Right ventricle myocardium superior (tissue), 1 donor: Measurements from ENCODE around the gene IDS. TPM values are rescaled to one million over a fixed set of nuclear protein-coding genes. Genes with fewer than 3 reads are reported as not detected.
"Not testable (repeated sequence)": the region's sequence is repeated elsewhere in the genome, so short reads cannot be mapped to it uniquely, and the experiment has no call there.

Source experiments
- ATAC-seq: fragments of 200-7000 bp; cut with Tn5 transposase; one replicate; pipeline ENCODE4 v1.9.1; 2020; ENCODE audit warnings: mild to moderate bottlenecking; ENCODE audit not compliant: poor library complexity
- DNase-seq: peaks from one replicate; pipeline ENCODE4 v3.0.0-alpha.2; 2020
- intact Hi-C: fragments of 100-400 bp; cut with DNase I; formaldehyde crosslinking; loops from one replicate; pipeline ENCODE4 v1.11.2; 2022
- long read RNA-seq: library from polyadenylated mRNA; unstranded; transcript quantifications from one replicate; pipeline ENCODE4 v2.0.0, GENCODE V29; 2021
- total RNA-seq: library from RNA; stranded (reverse); fragmentation: NEBNext Ultra II Directional; extraction: Animal tissue kit (Norgen Biotek cat#: 25700); gene quantifications from one replicate; pipeline ENCODE4 v1.2.1, GENCODE V29; 2021
- donor health status: DM: no; HTN: yes; CAD: no; lungs with severe emphysema.

The IDS gene, protein sequence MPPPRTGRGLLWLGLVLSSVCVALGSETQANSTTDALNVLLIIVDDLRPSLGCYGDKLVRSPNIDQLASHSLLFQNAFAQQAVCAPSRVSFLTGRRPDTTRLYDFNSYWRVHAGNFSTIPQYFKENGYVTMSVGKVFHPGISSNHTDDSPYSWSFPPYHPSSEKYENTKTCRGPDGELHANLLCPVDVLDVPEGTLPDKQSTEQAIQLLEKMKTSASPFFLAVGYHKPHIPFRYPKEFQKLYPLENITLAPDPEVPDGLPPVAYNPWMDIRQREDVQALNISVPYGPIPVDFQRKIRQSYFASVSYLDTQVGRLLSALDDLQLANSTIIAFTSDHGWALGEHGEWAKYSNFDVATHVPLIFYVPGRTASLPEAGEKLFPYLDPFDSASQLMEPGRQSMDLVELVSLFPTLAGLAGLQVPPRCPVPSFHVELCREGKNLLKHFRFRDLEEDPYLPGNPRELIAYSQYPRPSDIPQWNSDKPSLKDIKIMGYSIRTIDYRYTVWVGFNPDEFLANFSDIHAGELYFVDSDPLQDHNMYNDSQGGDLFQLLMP
- 75.9 TPM for total RNA-seq
- long read RNA-seq, full-length matches to known transcripts = 23 of 125 reads
- long read RNA-seq, partial matches to known transcripts = 10 of 125 reads
- long read RNA-seq, other reads (novel, unspliced or antisense) = 92 of 125 reads

DNA sequence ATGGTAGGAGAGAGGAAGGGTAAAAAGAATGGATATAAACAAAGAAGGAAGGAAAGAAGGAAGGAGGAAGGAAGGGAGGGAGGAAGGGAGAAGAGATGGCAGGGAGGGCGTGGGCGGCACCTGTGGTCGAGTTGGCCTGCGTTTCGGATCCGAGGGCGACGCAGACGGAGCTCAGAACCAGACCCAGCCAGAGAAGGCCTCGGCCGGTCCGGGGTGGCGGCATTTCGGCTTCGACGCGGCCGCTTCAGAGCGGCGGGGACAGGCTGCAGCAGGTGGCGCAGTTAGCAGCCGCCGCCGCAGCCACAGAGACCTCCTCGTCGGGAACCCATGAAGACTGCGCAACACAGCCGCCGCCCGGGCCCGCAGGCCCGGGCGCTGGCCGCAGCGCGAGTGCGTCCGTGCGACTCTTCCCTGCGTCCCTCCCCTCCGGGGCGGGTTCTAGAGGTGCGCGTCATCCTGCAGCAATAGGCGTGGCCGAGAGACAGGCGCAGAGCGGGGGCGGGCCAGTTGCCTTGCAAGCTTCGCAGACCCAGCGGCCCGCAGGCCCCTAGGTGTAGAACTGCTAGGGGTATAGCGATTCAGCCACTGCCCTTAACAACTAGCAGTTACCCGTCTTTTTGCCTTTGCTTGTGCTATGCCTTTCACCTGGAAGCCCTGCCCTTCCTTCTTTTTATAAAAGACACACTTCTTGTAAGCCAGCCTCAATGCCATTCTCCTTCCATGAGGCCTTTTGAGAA is at the start of gene IDS:
IDS (minus strand) TSS at position 392 of the 737 bp plus-strand sequence; CDS start at position 223, 169 bp downstream.
- ATAC-seq (peak; percentile 97), DNase-seq (peak; percentile 95)
- intact Hi-C loops = no loop called here

DNA sequence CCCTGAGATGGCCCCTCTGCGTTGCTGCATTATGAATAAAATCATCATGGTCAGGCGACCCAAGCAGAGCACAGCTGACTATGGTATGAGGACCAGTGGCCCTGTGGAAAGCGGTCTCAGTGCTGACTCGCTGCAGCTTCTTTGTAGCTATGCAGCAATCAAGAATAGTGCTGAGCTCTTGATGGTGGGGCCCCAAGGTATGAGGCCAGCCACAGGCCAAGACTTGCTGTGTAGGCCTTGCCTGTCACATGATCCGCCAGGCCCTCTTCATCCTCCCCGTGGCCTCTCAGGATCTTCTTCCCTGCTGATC is 46.8 kb upstream of the IDS start:
- ATAC-seq, intact Hi-C loops, DNase-seq: not testable (repeated sequence)

DNA sequence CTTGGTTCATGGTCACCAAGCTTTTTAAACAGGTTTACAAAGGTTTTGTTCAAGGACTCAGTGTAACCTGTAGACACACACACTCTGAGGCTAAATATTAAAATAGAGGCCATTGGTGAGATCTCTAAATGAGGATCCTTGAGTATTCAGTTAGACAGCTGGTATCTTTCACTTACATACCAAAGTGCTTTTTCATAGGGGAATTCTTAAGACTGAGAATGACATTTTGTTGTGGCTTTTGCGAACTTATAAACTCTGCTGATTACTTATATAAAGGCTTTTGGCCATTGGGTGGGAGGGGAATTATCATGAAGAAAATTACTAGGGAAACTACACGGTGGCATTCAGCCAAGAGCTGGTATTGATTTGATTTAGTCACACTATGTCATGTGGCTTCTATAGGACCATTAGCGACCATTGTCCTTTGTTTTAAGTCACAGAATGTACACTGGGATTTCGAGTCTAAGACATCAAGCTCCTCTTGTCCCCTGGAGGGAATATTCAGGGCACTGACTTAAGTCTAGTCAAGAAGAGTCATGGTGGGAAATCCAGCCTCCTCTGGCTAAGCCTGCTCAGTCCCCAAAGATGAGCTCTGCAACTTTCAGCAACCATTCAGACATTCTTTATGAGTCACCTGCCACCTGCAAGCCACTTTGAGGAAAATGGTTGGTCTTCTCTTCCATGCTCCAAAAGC is 46.3 kb upstream of the IDS start:
- DNase-seq, intact Hi-C loops, ATAC-seq: not testable (repeated sequence)

DNA sequence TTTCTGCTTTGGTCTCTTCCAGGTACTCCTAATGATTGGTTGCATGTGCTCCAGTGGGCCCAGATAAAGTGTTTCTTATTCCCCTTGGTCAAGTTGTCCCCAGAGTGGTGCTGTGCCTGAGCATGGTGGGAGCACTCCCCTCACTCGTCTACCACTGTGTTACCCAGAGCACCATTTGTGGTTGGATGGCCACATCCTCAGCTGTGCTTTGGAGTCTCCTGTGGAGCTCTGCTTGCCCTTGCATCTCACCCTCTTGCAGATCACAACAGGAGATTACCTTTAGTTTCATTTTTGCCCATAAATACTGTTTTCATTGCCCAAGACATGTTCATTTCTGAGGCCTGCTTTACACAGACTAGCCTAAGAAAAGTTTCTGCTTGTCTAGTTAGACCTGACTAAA is 45.3 kb upstream of the IDS start:
- DNase-seq, intact Hi-C loops, ATAC-seq: not testable (repeated sequence)

DNA sequence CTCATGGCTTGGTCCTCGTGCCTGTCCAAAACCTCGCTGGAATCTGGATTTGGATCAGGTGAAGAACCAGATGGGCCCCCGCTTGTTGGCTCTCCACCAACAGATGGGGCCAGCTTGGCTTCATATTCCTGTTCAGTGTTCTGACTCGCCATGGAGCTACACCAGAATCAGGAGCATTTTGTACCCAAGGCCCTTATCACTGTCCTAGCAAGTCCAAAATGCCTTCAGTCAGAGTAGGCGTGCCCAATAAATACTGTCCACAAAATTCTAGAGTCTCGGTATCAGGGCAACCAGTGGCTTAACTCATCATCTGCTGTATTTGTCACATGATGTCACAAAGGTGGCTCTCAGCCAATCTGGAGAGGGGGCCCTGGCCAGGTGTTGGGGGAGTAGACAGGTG is 44.6 kb upstream of the IDS start, which contains the start of gene HSFX3:
HSFX3 (minus strand) TSS at position 224 of the 400 bp plus-strand sequence; CDS start at position 152, 72 bp downstream.
- ATAC-seq, intact Hi-C loops, DNase-seq: not testable (repeated sequence)

DNA sequence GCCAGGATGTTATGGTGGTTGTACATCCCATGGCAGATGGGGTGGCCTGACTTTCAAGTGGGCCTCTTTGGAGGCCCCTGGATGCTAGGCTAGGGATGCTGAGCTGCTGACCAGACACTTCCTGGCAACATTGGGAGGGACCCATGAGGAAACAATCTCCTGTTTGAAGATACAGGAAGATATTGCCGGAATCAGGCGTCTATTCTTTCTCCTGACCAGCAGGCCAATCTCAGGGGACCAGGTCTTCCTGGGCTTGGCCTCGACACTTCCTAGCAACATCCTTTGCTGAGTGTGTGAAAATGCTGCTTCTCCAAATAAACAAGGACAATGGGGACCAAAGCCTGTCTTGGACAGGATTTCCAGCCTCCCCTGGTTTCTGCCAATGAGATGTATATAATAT is 42.7 kb upstream of the IDS start:
- DNase-seq, ATAC-seq, intact Hi-C loops: not testable (repeated sequence)

DNA sequence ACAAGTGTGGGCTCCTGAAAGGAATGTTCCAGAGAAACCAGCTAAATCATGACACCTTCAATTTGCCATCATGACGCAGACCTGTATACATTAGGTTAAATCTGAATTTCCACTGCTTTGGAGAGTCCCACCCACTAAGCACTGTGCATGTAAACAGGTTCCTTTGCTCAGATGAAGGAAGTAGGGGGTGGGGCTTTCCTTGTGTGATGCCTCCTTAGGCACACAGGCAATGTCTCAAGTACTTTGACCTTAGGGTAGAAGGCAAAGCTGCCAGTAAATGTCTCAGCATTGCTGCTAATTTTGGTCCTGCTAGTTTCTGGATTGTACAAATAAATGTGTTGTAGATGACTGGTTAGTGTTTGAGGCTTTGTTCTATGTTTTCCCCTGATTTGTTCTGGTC is 41.9 kb upstream of the IDS start:
- DNase-seq, intact Hi-C loops, ATAC-seq: not testable (repeated sequence)

DNA sequence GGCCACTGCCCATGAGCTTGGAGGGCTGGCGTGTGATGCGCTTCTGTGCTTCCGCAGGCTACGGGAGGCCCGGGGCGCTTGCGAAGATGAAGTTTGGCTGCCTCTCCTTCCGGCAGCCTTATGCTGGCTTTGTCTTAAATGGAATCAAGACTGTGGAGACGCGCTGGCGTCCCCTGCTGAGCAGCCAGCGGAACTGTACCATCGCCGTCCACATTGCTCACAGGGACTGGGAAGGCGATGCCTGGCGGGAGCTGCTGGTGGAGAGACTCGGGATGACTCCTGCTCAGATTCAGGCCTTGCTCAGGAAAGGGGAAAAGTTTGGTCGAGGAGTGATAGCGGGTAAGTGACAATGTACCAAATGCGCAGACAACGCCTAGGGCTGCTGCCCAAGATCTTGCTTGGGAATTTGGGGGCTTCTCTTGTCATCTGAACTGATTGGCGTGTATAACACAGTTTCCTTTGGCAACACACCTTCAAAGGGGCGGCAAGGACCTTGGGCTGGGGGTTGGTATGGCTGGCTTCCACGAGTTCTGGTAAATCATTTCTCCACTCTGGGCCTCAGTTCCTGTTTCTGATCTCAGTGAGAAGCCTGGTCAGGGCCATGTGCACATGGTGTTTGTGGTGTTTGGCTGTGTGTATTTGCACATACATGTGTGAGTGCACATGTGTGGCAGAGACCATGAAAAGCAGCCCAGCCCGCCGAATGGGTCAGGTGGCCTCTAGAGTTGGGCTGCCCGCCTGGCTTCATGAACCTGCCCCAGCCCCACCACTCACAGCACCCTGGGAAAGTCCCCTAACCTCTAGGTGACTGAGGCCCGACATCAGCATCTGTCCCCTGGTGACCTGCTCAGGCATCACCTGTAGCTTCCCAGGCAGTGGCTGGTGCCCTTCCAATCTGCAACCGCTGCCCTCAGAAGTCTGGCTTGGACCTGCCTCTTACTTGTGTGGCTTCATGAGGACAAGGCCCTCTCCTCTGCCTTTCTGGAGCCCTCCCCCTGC is 40.7 kb upstream of the IDS start:
- DNase-seq, ATAC-seq, intact Hi-C loops: not testable (repeated sequence)

DNA sequence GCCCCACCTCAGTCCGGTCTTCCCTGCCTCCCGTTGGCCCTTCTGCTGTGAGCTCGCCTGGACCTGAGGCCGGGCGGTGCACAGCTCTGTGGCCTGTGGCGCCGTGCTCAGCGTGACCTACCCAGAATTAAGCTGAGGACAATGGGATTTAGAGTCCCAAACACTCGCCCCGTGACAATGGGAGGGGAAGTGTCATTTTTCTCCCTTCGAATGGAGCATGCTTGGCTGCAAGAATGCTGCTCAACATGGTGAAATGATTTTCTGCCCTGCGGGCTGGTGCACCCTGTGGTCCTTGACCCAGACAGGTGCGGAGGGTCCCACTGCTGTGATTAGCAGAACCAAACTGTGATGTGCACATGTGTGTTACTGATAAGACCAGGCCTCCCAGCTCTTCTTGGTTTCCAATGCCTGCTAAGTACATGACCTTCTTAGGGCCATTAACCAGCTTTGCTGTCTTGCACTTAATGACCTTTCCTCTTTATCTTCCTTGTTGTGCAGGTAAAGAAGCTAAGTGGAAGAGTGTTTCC is 36.5 kb upstream of the IDS start:
- intact Hi-C loops = no loop called here
- ATAC-seq (no peak), DNase-seq (no peak)

DNA sequence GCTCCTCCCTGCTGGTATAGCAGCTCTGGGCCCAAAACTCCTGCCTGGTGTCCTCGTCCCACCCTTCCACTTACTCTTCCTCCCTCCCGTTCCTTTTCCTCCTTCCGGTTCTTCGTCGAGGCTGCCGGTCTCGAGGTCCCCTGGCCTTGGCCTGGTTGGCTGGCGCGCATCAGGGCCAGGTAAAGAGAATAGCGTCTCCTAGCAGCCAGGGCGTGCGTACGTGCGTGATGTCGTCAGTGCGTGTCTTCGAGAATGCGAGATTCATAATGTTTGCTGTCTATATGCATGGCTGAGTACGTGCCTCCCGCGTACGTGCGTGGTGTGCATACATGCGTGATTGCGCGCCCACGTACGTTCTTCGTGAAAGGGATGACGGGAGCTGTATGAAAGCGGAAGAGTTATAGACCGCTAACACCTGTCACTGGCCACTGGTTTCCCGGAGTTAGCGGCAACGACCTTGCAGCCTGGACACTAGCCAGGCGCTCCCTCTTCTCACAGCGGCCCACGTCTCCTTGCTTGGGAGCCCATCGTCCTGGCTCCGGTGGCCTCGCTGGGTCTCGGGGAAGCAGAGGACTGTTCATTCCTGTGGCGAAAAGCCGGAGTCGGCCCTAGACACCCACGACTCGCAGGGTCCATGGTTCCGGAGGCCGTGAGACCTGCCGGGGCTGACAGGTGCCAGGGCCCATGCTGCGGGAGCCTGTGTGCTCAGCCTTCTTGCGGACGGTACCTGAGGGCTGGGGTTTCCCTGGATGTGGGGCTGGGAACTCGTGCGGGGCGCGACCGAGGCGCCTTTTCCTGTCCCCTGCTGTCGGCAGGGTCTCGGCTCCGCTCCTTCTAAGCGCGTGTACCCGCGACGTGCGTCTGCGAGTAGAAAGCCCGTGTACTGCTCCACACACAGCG is 35.8 kb upstream of the IDS start, which contains the start of gene EOLA1:
EOLA1 (plus strand) TSS at position 392 of the 900 bp plus-strand sequence. CDS start 4,619 bp downstream, outside the sequence.
- intact Hi-C loops = no loop called here
- peak; percentile 68 for ATAC-seq
- peak; percentile 93 for DNase-seq

DNA sequence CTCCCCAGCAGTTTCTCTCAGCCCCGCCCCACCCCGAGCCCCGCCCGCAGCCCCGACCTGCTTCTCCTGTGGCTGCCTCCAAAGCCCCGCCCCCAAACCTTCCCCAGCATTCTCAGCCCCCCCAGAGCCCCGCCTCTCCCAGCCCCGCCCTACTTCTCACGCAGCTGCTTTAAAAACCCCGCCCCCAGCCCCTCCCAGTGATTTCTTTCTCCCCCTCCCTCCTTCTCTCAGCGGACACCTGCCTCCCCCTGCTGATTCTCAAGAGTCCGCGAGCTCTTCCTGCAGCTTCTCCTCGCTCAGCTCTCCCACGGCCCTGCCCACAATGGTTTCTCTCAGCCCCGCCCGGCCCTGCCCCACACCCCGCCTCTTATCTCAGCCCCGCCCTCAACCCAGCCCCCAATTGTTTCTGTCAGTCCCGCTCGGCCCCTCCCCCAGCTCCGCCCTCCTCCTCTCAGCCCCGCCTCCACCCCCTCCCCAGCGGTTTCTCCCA is 35.1 kb upstream of the IDS start:
- ATAC-seq = peak; percentile 86
- intact Hi-C loops = no loop called here
- peak; percentile 94 for DNase-seq

DNA sequence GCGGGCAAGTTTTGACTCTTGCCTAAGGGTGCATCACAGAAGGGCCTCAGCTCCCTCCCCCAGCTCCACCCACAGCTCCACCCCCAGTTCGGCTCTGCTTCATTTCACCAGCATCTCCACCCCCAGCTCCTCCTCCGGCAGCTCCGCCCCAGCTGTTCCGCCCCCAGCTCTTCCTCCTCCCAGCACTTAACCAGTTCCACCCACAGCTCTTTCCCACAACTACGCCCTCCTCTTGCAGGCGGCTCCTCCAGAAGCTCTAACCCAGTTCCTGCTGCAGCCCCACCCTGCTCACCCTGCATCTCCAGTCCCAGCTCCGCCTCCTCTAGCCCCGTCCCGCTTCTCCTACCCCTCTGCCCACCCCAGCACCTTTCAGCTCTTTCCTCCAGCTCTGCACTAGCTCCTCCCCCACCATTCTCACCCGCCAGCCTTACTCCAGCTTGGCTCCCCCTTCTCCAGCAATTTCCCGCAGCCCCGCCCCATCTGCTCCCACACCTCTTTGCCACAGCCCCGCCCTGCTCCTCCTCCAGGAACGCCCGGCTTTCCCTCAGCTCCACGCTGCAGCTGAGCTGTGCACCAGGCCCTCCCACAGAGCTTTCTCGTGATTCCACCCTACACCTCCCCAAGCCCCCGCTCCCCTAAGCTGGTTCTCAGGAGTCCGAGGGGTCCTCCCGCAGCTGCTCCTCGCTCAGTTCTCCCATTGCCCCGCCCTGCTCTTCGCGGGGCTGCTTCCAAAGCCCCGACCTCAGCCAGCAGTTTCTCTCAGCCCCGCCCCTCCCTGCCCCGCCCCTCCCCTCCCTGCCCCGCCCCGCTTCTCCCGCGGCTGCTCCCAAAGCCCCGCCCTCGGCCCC is 34.4 kb upstream of the IDS start:
- peak; percentile 71 for ATAC-seq
- intact Hi-C loops = no loop called here

DNA sequence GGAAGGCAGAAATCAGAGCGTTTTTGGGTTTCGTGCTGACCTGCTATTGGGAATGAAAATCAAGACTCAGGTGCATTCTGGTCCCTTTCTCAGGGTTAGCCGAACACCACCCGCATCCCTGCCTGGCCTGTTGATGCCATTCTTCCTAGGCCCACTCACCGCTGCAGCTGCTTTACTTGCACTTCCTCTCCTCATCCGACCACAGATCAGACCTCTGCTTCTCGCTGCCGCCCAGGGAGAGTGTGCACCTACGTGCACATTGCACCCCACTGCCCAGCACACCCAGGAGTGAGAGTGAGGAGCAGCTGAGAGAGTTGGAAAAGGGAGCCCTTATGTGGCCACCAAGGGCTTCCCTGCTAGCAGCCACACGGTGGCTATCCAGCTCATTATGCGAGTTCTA is 32.4 kb upstream of the IDS start:
- intact Hi-C loops, ATAC-seq, DNase-seq: not testable (repeated sequence)

More for the DNA sequence above, 34.4 kb upstream of the IDS start:
- DNase-seq = peak; percentile 92

DNA sequence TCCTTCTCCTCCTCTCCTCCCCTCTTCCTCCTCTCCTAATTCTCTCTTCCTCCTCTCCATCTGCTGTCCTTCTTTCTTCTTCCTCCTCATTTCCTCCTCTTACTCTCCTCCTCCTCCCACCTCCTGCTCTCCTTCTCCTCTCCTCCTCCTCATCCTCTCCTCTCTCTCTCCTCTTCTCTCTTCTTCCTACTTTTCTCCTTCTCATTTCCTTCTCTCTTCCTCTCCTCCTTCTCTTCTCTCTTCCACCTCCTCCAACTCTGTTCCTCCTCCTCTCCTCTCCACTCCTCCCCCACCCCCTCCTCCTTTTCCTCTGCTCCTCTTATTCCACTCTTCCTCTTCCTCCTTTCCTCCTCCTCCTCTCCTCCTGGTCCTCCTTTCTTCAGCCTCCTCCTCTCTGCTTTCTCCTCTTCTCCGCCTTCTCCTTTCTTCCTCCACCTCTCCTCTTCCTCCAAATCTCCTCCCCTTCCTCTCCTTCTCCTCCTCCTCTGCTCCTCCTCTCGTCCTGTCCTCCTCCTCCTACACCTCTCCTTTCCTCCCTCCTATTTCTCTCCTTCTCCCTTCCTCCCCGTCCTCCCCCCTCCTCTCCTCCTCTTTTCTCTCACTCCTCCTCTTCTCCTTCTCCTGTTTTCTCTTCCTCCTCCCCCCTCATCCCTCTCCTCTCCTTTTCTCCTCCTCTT is 30.0 kb upstream of the IDS start:
- DNase-seq, ATAC-seq, intact Hi-C loops: not testable (repeated sequence)
